HUDEP-2 (cell line): Measurements from ENCODE around the gene LRRFIP1.
"Not testable (repeated sequence)": the region's sequence is repeated elsewhere in the genome, so short reads cannot be mapped to it uniquely, and the experiment has no call there.

Experiments used
- DNase-seq, 76 experiments: peaks; one replicate each; lab custom pipeline; 2025; ENCODE audit not compliant: unreplicated experiment in 76 of 76; lab: John Stamatoyannopoulos, UW

The LRRFIP1 gene

DNA sequence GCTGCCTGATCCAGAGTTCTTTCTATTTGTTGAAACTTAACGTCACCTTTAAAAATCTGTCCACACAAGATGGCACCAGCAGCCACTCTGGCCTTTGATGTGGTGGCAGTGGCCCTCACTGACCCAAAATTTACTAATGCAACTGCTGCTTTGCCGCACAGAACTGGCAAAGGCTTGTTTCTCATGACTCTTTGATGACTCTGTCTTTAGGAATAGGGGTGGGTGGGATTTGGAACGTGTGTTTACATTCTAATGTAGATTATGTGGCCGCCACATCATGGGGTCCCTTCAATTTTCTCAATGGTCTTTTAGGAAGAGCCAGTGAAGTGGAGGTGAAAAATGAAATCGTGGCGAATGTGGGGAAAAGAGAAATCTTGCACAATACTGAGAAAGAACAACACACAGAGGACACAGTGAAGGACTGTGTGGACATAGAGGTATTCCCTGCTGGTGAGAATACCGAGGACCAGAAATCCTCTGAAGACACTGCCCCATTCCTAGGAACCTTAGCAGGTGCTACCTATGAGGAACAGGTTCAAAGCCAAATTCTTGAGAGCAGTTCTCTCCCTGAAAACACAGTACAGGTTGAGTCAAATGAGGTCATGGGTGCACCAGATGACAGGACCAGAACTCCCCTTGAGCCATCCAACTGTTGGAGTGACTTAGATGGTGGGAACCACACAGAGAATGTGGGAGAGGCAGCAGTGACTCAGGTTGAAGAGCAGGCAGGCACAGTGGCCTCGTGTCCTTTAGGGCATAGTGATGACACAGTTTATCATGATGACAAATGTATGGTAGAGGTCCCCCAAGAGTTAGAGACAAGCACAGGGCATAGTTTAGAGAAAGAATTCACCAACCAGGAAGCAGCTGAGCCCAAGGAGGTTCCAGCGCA lies 135.2 kb downstream of the LRRFIP1 start:
- not testable (repeated sequence) for DNase-seq

DNA sequence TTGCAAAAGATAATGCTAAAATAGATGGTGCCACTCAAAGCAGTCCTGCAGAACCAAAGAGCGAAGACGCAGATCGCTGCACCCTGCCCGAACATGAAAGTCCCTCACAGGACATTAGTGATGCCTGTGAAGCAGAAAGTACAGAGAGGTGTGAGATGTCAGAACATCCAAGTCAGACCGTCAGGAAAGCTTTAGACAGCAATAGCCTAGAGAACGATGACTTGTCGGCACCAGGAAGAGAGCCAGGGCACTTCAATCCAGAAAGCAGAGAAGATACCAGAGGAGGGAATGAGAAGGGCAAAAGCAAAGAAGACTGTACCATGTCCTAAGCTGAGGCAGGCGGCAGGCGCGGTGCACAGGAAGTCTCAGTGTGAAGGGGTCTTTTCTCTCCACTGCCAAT lies 136.4 kb downstream of the LRRFIP1 start:
- DNase-seq = no peak

DNA sequence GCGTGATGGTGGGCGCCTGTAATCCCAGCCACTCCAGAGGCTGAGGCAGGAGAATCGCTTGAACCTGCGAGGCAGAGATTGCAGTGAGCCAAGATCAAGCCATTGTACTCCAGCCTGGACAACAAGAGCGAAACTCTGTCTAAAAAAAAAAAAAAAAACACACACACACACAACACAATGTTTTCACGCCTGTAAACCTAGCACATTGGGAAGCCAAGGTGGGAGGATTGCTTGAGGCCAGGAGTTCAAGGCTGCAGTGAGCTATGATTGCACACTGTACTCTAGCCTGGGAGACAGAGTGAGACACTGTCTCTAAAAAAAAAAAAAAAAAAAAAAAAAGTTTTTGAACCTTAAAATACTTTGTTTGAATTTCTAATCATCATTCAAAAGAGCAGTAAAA lies 137.7 kb downstream of the LRRFIP1 start:
- DNase-seq = not testable (repeated sequence)

DNA sequence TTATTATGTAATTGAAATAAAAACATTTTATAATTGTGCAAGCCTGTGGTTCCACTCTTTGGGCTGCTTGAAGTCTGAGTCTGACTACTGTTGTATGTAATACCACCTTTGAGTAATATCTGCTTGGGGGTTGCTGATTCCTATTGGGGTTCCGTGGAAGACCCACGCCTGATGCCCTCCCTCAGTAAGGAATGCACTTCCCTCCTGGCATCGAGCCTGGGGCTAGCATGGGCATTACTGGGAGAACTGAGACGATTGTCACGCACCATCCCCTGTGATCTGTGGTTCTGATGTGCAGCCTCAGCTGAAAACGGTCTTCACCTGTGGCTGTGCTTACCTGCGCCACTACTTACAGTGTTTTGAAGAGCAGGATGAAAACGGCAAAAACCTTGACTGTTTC lies 138.5 kb downstream of the LRRFIP1 start:
- DNase-seq = no peak

DNA sequence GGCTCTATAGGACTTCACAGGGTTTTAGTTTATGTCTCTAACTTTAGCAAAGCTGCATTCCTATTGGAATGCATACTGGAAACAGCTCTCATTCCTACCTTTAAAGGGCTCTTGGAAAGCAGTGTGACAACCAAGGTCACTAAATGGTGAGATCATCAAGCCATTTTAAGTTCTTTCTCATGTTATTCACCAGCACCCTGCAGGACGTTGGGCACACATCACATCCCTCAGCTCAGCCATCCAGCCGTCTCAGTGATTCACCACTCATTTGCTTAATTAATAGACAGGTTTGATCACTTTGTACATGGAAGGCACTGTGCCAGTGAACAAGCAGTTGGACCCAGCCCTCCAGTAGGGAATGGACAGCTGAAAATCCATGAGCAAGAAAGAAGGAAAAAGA lies 139.0 kb downstream of the LRRFIP1 start:
- DNase-seq = no peak

DNA sequence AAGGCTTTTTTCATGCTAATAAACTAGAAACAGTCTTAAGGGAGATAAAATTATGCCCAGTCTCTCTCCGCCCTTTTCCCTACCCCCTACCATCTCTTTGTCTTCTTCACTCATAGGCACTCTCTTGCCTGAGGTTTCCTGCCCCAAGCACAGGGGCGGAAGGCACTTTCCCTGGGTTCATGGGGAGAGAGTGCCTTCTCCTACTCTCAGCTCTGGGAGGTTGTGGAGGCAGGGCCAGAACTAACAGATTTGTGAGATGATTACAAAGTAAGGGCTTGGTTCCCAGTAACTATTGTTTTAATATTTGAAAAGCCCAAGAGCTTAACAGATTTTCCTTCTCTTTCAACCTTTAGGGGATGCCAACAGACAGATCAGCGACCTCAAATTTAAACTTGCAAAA lies 145.1 kb downstream of the LRRFIP1 start:
- DNase-seq = no peak

DNA sequence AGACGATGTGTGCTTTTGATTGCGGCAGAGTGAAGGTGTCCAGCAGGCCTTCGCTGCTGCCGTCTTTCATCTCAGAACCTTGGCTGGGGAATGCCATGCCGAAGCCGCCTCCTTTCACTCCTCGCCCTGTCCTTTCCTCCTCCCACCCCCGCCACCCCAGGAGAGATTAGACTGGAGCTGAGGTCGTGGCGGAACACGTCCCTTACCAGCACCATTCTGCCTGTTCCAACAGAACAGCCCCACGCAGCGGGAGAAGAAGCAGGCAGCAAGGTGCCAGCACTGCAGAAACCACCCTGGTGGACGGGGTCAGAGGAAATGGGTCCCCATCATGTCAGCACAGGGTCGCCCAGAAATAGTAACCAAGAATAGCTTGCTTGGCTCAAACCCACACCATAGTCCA lies 146.4 kb downstream of the LRRFIP1 start:
- no peak for DNase-seq

DNA sequence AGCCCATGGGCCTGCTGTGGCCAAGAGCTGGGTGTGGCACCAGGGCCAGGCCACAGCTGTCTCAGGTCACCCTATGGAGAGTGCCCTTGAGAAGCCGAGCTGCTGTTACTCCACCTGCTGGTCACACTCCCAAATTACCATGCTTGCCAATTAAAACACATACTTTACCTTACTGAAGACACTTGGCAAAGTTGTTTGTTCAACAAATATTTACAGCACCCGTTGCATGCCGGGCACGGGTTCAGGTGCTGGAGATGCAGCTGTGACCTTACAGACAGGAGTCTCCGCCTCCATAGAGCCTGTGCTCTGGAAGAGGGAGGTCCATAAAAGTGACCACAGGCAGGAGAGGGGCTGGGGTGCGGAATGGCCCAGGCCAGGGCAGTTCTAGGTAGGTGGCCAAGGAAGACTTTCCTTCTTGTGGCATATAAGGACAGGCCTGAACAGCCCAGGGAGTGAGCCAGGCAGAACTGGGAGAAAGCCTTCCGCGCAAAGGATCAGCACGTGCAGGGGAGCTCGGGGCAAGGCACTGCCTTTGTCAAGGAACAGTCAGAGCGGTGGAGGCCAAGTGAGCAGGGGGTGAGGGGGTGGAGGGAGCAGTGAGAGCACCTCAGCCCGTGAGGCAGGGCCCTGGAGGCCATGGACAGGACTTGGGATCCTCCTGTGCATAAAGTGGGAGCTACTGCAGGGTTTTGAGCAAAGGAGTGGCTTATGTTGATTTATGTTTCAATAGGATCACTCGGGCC lies 147.6 kb downstream of the LRRFIP1 start:
- DNase-seq = peak in 54 of 76 experiments; percentile 2 to 65 (median 29)

DNA sequence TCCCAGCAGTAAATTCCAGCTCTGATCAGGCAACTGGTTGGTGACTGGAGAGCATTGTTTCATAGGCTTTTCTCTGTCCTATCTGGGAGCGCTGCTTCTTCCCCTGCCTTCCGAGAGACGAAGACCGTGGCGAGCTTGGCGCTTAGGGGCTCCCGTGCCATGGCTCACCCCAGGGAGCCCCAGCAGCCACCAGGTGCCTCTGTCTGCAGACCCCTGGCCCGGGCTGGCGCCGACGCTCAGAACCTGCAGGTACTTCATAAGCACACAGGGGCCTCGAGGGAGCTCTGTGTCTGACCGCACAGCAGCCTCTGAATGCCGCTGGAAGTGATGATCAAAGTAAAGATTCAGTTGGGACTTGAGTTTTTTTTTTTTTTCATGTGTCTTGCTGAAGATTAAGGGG lies 152.1 kb downstream of the LRRFIP1 start:
- DNase-seq = no peak

DNA sequence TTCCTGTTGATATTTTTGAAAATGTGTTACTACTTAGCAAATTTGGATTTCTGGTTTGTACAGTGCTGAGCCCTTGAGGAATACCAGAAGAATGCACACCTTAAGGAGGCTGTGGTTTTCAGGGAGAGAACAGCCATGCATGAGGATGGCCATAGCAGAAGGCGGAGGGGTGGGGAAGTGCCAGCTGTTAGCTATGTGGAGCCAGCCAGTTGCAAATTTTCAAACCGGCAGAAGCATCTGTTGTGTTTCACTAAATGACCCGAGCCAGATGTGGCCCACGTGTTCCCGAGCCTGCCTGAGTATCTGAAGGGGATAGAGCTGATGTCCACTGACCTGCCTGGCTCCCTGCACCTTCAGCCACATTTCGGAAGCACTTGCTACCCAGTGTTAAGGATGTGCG lies 154.8 kb downstream of the LRRFIP1 start:
- DNase-seq = no peak

DNA sequence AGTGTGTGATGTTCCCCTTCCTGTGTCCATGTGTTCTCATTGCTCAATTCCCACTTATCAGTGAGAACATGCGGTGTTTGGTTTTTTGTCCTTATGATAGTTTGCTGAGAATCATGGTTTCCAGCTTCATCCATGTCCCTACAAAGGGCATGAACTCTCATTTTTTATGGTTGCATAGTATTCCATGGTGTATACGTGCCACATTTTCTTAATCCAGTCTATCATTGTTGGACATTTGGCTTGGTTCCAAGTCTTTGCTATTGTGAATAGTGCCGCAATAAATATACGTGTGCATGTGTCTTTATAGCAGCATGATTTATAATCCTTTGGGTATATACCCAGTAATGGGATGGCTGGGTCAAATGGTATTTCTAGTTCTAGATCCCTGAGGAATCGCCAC lies 156.3 kb downstream of the LRRFIP1 start:
- not testable (repeated sequence) for DNase-seq

DNA sequence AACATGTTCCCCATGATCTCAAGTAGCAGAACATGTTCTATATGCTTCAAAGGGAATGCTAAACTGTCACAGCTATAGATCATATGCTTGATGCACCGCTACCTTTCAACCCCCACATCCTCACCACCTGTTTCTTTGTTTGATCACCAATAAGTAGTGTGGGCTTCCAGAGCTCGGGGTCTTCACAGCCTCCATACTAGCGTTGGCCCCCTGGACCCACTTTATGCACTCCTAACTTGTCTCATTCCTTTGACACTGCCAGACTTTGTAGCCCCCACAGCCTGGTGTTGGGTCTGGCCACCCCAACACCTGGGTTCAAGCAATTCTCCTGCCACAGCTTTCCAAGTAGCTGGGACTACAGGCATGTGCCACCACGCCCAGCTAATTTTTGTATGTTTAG lies 159.5 kb downstream of the LRRFIP1 start:
- no peak for DNase-seq

DNA sequence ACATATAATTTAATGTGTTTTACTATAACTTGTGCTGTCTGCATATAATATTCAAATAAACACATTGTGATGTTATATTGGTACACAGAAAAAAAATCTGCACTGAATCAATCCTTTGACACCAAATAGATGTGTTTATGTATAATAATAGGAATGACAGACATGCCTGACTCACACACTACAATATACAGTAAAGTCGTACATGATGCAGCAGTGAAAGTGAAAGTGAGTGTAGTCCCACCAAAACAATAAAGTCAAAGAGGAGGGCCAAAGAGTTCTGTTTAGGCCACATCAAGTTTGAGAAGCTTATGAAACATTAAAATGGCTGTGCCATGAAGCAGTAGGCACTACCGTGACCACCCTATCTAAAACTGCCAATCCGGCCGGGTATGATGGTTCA lies 163.0 kb downstream of the LRRFIP1 start:
- no peak for DNase-seq

DNA sequence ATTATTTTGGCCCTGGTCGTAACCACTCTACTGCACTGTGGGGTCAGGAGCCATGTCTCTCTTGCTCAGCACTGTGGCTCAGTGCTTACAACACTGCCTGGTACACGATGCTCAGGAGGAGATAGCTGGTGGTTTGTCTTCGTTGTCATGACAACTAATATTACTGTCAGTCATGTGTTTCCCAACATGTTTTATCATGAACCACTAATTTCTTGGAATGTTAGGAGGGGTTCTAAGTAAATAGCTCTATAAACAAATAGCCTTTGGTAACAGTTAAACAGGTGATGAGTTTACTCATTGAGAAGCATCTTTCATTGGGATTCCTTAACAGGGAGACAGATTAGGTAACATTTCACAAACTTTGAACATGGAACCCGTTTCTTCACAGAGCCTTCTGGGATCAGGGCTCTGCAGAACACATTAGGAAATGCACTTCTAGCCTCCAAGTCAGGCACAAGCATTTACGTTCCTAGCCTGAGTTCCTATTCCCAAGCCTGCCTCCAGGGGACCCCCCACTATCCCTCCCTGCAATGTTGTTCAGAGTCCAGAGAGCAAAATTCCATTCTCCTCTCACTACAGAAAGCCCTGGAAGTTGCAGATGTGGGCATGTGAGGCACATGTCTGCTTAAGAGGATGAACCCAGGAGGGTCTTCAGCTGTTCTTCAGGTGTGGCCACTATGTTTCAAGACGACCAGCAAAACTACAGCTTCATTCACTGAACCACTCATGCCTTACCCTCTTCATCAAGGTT lies 164.8 kb downstream of the LRRFIP1 start:
- DNase-seq = no peak

DNA sequence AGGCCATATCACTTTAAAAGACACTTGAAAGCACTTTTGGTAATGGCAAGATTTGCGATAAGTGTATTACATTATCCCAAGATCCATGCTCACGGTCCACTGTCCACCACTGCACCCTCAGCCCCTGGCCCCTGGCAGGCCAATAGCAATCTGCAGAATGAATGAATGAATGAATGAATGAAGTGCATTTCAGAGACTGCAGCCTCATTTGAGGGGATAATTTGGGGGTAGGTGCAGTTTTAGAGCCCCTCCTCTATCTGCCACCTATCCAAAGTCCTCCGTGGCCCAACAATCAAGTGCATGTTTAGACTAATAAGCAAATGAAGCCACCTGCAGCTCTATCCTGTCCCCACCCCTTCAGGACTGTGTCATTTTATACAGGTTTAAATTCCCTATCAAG lies 169.9 kb downstream of the LRRFIP1 start:
- no peak for DNase-seq

DNA sequence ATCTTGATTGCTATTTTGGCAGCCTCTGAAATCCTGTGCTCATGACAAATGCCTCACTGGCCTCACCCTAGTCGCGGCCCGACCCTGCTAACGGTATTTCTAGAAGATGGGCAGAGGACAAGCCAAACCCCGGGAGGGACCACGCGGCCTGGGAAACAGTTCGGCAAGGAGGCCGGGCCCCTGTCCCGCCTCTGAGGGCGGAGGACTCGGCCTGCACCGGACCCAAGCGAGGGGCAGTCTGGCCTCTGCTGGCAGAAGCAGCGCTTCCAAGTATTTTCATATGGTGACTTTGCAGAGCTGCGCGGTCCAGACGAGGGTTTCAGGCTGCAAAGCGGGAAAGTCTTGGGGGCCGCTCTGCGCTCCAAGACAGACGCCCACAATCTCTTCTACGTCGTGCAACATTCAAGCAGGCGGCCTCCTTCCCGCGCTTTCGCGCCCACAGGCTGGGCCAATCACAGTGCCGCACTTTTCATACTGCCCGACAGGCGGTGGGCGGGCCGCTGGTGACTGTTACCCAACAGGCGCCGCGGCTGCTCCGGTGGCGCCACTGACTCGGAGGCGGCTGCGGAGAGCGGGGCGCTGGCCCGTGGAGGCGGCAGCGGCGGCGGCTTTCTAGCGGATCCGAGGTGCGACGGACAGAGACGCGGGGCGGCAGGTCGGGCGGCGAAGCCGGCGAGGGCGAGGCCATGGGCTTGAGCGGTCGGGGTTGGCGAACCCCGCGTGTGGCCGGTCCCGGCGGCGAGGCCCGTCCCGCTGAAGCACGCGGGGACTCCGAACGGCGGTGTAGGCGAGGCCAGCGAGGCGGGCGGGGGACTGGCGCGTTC lies 171.1 kb downstream of the LRRFIP1 start, which contains the start of gene RBM44:
Gene RBM44, plus strand, starts transcription at position 544 of the 824 bp plus-strand sequence. CDS start 14,831 bp downstream, outside the sequence.
- DNase-seq = no peak

DNA sequence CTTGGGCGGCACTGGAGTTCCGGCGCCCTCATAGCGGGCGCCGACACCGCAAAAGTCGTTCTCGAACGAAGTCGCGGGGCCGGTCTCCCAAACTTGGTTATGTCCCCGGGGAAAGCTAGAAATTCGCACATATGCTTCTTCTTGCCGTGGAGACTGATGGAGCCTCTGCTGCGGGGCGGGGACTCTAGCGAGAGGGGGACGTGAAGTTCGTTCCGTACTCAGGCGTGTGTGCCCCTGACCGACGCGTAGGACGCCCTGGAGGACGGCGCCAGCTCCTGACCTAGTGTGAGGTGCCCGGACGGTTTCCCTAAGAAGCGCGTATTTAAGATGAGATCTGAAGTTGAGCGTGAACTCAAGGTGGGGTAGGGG lies 171.7 kb downstream of the LRRFIP1 start:
- no peak for DNase-seq

DNA sequence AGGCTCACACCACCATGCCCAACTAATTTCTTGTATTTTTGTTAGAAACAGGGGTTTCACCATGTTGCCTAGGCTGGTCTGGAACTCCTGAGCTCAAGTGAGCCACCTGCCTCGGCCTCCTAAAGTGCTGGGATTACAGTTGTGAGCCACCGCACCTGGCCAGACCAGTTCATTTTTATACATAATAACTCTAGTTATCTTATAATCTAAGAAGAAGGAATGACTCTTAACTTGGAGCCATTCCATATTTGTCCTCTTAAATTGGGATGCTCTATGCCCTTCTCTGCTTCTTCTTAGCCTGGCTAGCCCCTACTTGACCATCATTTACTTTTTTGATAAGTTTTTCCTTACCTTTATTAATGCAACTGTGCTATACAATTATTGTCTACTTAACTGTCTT lies 174.1 kb downstream of the LRRFIP1 start:
- no peak for DNase-seq

DNA sequence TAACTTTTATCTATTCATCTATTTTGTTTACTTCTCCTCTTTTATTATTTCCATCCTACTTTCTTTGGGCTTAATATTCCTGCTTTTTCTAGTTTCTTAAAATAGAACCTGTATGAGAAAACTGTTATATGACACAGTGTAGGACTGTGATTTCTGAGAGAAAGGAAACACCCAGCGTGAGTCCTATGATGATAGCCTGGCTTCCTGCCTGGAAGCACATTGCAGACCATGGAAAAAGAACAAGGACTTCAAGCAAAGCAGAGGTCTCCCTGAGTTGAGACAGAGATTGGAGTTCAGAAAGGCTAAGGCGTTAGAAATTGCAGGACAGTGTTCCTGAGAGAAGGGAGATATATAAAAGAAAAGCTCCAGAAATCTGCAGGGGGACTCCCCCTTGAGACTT lies 178.9 kb downstream of the LRRFIP1 start:
- no peak for DNase-seq

DNA sequence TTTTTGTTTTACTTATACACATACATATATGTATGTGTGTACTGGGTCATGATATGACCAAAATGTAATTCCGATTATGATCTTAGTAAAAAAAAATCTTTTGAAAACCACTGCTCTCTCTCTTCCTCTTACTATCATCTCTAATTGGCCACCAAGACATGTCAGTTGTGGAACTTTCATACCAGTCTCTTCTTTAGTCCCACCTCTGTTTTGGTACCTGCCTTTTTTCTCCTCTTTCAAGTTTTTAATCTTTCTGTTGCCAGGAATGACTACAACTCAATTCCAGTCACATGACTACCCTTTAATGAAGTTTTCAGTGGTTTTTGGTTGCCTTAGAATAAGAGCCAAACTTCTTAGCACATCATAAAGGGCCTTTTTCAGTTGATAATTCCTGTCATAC lies 188.2 kb downstream of the LRRFIP1 start:
- DNase-seq = no peak
